Thoracic aorta (tissue), 2 donors: ENCODE results near the gene IL10. TPM values are rescaled to one million over a fixed set of nuclear protein-coding genes. Genes with fewer than 3 reads are reported as not detected.

Experiments
- ATAC-seq: fragments of 150-250 bp; one replicate; pipeline ENCODE4 v1.8.0; 2017; ENCODE audit warnings: low read depth; ENCODE audit not compliant: insufficient number of reproducible peaks, low FRiP score
- DNase-seq: peaks from one replicate; pipeline ENCODE4 v3.0.0-alpha.2; 2020; ENCODE audit warnings: low spot score
- H3K27ac ChIP-seq, 2 donors: fragments of 200-600 bp; sonication (generic); 1 replicate in 1 of 2; 2 replicates in 1 of 2; pipeline ENCODE4 v1.5.1; 2016; ENCODE audit warnings: mild to moderate bottlenecking in 2 of 2, moderate library complexity in 2 of 2
- H3K27me3 ChIP-seq: fragments of 200-600 bp; sonication (generic); replicated peaks from 2 replicates; pipeline ENCODE4 v1.6.0; 2016; ENCODE audit warnings: mild to moderate bottlenecking; ENCODE audit not compliant: insufficient read depth
- H3K36me3 ChIP-seq: fragments of 200-600 bp; sonication (generic); one replicate; pipeline ENCODE4 v1.5.1; 2016
- H3K4me1 ChIP-seq, 2 donors: fragments of 200-600 bp; sonication (generic); 1 replicate in 1 of 2; 2 replicates in 1 of 2; pipeline versions ENCODE4 v1.5.1 to v1.6.0; 2016; ENCODE audit warnings: low read depth in 2 of 2, mild to moderate bottlenecking in 1 of 2; ENCODE audit not compliant: control insufficient read depth in 1 of 2
- H3K4me3 ChIP-seq: fragments of 200-600 bp; sonication (generic); 2 replicates; pipeline ENCODE4 v1.5.1; 2016; ENCODE audit warnings: mild to moderate bottlenecking
- H3K9me3 ChIP-seq: fragments of 200-600 bp; sonication (generic); 2 replicates; pipeline ENCODE4 v1.5.1; 2016
- total RNA-seq, 2 donors: library from RNA; depleted of rRNA; stranded (reverse); fragments of >200 nt; gene quantifications; one replicate each; pipeline versions ENCODE4 v1.1.0 to v1.2.3, GENCODE V29; 2016
- TF ChIP-seq, protein P1 (sequence below): fragments of 200-600 bp; sonication (generic); IDR thresholded peaks from one replicate; pipeline ENCODE4 v1.5.1; 2019; ENCODE audit warnings: antibody characterized with exemption

The IL10 gene
- total RNA-seq, 2 donors from 2014 or later, result 19.8 to 40.9 TPM

DNA sequence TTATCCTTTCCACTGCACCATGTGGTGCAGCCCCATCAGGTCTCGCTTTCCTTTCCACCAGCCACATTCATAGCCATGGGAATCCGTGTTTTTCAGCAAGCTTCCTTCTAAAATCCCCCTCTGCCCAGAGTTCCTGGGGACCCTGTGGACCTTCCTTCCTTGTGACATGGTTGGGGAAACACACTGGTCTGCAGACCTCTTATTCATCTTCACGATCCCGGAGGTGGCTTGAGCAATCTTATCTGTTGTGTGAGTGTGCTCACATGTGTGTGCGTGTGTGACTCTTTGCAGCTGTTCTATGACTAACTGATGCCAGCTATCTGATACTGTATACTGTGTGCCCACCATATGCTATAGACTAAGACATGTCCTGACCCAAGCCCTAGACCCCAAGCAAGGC, 15.6 kb upstream of the IL10 start:
- H3K4me1 ChIP-seq, result no peaks in the 10 kb centered on the region
- no peaks in the 10 kb centered on the region for H3K36me3 ChIP-seq
- no peaks in the 10 kb centered on the region for H3K9me3 ChIP-seq
- ATAC-seq (no peak), DNase-seq (no peak)
- H3K27ac ChIP-seq, result no peak overlapping the region
- H3K4me3 ChIP-seq, result no peak overlapping the region
- TF ChIP-seq, protein P1, sequence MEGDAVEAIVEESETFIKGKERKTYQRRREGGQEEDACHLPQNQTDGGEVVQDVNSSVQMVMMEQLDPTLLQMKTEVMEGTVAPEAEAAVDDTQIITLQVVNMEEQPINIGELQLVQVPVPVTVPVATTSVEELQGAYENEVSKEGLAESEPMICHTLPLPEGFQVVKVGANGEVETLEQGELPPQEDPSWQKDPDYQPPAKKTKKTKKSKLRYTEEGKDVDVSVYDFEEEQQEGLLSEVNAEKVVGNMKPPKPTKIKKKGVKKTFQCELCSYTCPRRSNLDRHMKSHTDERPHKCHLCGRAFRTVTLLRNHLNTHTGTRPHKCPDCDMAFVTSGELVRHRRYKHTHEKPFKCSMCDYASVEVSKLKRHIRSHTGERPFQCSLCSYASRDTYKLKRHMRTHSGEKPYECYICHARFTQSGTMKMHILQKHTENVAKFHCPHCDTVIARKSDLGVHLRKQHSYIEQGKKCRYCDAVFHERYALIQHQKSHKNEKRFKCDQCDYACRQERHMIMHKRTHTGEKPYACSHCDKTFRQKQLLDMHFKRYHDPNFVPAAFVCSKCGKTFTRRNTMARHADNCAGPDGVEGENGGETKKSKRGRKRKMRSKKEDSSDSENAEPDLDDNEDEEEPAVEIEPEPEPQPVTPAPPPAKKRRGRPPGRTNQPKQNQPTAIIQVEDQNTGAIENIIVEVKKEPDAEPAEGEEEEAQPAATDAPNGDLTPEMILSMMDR, result no peak
- no peaks in the 10 kb centered on the region for H3K27me3 ChIP-seq

DNA sequence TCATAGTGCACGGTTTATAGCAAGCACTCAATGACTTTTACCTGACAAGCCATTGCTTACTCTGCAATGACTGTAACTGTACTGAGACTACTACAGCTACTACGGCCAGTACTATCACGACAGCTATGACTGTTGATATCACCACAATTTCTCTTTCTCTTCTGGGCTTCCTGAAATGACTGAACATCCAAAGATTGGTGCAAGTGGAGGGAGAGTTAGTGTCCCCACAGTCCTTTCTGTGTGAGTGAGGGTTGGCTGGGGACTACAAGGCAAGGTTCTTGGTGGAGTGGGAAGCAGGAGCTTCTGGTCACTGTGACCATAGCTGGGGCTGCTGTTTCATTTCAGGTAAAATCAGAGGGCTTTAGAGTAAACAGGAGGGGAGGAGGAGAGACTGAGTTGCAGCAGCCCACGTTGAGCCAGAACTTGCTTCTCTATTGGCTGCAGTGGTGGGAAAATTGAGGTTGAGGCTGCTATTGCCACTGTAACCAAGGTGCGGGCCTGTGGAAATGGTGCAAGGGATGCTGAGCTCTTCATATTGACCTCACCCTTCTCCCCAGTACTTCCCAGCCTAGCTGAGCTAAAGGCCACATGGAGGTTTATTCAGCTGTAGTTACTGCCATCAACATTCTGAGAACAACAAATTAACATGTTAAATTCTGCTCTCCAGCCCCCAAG, 14.1 kb upstream of the IL10 start:
- no peaks in the 10 kb centered on the region for H3K9me3 ChIP-seq
- H3K27me3 ChIP-seq, result no peaks in the 10 kb centered on the region
- no peak overlapping the region for H3K27ac ChIP-seq
- TF ChIP-seq, protein P1, result no peak
- DNase-seq (no peak), ATAC-seq (no peak)
- no peaks in the 10 kb centered on the region for H3K4me1 ChIP-seq
- no peak overlapping the region for H3K4me3 ChIP-seq
- no peaks in the 10 kb centered on the region for H3K36me3 ChIP-seq

DNA sequence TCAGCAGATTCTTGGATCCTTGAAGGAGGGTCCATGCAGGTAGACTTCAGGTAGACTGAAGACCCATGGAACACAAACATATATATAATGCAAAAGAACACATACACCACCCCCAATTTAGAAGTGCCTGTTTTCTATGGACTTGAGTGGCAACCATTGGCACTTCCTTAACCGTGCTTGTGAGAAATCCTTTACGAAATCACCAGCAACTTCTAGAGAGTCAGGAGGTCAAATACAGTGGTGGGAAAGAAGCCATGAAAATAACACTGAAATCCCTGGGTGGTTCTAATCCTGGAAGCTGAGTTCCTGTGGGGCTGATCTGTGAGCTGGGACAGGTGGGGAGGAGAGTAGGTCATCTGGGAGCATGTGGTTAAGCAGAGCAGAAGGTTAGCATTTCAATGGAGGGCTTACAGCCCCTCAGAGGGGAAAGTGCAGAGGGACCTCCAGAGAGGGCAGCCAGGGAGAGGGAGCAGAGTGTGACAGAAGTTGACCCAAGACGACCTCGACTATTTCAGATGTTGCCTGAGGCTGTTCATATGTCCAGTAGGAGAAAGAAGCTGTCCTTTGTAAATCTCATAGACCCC, 13.0 kb upstream of the IL10 start:
- no peaks in the 10 kb centered on the region for H3K36me3 ChIP-seq
- no peak overlapping the region for H3K4me3 ChIP-seq
- ATAC-seq (no peak), DNase-seq (no peak)
- H3K4me1 ChIP-seq, result no peaks in the 10 kb centered on the region
- H3K9me3 ChIP-seq, result no peaks in the 10 kb centered on the region
- TF ChIP-seq, protein P1, result no peak
- no peaks in the 10 kb centered on the region for H3K27me3 ChIP-seq
- no peak overlapping the region for H3K27ac ChIP-seq

DNA sequence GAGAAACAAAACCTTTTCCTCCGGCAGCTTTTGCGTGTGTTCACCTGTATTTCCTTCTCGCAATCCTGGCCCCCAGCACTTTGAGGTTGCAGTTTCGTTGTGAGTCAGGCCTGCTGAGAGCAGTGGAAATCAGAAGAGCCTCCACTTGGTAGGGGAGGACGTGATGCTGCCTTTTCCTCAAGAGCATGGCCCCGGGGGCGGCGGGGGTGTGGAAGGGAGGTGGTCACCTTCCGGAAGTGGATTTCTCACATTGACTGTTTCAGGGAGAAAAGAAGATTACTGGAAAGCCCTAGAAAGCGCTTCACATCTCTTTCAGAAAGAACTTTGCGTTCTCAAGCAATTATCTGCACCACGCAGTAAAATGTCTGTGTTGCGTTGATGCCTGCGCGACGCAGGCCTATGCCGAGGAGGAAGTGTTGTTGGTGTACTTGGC, 12.2 kb upstream of the IL10 start:
- no peak overlapping the region for H3K27ac ChIP-seq
- no peak overlapping the region for H3K4me3 ChIP-seq
- H3K4me1 ChIP-seq, result no peaks in the 10 kb centered on the region
- no peaks in the 10 kb centered on the region for H3K27me3 ChIP-seq
- TF ChIP-seq, protein P1, result no peak
- DNase-seq (no peak), ATAC-seq (no peak)
- H3K36me3 ChIP-seq, result no peaks in the 10 kb centered on the region
- H3K9me3 ChIP-seq, result no peaks in the 10 kb centered on the region

DNA sequence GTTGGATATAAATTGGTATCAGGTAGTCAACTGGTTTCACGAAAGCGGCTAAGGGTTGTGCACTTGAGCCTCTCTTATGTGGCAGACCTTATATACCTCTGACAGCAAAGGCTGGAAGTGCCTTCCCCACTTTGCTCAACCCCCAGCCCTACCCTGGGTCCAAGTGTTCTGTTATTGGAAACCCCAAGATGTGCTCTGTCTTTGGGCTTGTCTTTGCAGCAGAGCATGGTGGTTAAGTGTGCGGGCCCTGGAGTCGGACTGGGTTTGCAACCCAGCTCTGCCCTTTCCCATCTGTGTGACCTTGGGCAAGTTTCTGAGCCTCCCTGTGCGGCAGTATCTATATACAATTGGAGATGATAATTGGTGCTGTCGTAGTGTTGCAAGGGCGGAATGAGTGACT, 11.2 kb upstream of the IL10 start:
- no peak overlapping the region for H3K27ac ChIP-seq
- H3K27me3 ChIP-seq, result no peaks in the 10 kb centered on the region
- no peaks in the 10 kb centered on the region for H3K9me3 ChIP-seq
- no peak for DNase-seq
- no peak overlapping the region for H3K4me3 ChIP-seq
- TF ChIP-seq, protein P1, result no peak
- ATAC-seq, result no peak
- H3K36me3 ChIP-seq, result no peaks in the 10 kb centered on the region
- H3K4me1 ChIP-seq, result no peaks in the 10 kb centered on the region
